ENCODE results near the gene TMEM255B. TPM values are rescaled to one million over a fixed set of nuclear protein-coding genes. Genes with fewer than 3 reads are reported as not detected.

Gene TMEM255B
- total and polyA plus RNA-seq, 9 donors = 1.9 to 9.2 (median 6.4) TPM

DNA sequence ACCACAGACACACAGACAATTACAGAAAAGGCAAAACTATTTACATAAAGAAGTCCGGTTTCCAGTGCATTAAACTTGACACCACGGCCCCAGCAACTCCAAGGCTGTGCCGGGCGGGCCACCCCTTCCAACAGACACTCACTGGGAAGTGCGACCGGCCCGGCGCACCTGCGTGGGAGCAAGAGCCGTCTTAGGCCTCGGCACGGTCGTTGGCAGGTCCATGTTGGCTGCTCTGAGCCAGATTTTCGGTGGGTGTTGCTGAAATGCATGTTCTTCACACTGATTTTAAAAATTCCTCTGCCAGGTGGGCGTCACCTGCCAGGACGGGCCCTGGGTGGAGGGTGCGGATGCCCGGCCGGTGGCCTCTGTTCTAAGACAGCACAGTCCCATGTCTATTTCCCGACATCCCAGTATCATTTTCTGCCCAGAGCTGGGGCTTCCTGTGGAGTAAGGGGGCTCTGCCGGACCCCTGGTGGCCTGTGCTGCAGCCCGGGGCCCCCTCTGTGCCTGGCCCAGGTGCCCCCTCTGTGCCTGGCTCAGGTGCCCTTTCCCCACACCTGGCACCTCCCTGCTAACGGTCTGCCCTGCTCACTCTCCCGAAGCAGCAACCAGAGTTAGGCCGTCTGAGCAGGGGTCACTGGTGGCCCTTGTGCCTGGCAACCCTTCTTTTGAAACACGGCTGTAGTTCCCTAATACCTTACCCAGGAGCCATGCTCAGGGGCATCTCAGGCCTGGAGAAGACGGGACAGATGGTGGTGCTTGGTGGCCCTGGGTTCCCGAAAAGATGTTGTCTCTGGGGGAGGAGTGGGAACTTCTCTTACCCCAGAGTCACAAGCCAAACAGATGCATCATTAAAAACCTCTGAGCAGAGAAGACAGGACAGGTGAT is 9.2 kb downstream of the TMEM255B start:
- Histone ChIP-seq H3K27ac (ENCODE audit: low read length) (no peak overlapping the region), H3K36me3 (ENCODE audit: control insufficient read depth, insufficient read depth, low read length) (no peaks in the 10 kb centered on the region), H3K4me1 (ENCODE audit: control insufficient read depth, insufficient read depth, low read length) (peaks cover 5% of the 10 kb centered on the region), H3K4me3 (ENCODE audit: low read length) (no peak overlapping the region), H3K27me3 (ENCODE audit: control insufficient read depth, insufficient read depth, low read length) (peaks cover 7% of the 10 kb centered on the region), H3K9me3 (replicated peaks; ENCODE audit: control insufficient read depth, low read depth, low read length) (no peaks in the 10 kb centered on the region)
- WGBS (ENCODE audit: insufficient coverage) = 76% methylated on average over 18 of the region's 28 CpGs
- no peak for DNase-seq

- no peak overlapping the region for H3K27ac ChIP-seq (ENCODE audit: low read length)
- peaks cover 6% of the 10 kb centered on the region for H3K27me3 ChIP-seq (ENCODE audit: control insufficient read depth, insufficient read depth, low read length)
- DNase-seq = no peak
- no peak overlapping the region for H3K4me3 ChIP-seq (ENCODE audit: low read length)
- WGBS (ENCODE audit: insufficient coverage) = 77% methylated on average over 4 of the region's 5 CpGs
- H3K9me3 ChIP-seq (replicated peaks; ENCODE audit: control insufficient read depth, low read depth, low read length) = no peaks in the 10 kb centered on the region
- H3K4me1 ChIP-seq (ENCODE audit: control insufficient read depth, insufficient read depth, low read length) = peaks cover 5% of the 10 kb centered on the region
- no peaks in the 10 kb centered on the region for H3K36me3 ChIP-seq (ENCODE audit: control insufficient read depth, insufficient read depth, low read length)
Observed at GRCh38 chr13:113769106-113769505, 10.1 kb downstream of the TMEM255B start.

DNA sequence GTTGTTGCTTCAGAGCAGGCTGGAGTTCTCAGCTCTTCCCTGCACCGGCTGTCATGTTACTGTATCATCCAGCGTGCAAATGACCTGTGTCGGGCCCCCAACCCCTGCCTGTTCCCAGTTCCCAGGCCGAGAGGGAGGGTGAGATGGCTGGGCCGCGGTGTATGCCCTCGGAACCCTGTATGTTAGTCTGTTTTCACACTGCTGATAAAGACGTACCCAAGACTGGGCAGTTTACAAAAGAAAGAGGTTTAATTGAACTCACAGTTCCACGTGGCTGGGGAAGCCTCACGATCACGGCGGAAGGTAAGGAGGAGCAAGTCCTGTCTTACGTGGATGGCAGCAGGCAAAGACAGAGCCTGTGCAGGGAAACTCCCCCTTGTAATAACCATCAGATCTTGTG is 10.9 kb downstream of the TMEM255B start:
- whole genome bisulfite sequencing (ENCODE audit: insufficient coverage) = 72% methylated on average over 12 of the region's 13 CpGs

GRCh38 chr13:113770441-113770840 is 11.4 kb downstream of the TMEM255B start:
- no peaks in the 10 kb centered on the region for H3K36me3 ChIP-seq (ENCODE audit: control insufficient read depth, insufficient read depth, low read length)
- no peak for DNase-seq

More for the DNA sequence above, 10.9 kb downstream of the TMEM255B start:
- Histone ChIP-seq H3K27me3 (ENCODE audit: control insufficient read depth, insufficient read depth, low read length) (peaks cover 3% of the 10 kb centered on the region), H3K36me3 (ENCODE audit: control insufficient read depth, insufficient read depth, low read length) (no peaks in the 10 kb centered on the region), H3K4me1 (ENCODE audit: control insufficient read depth, insufficient read depth, low read length) (peaks cover 4% of the 10 kb centered on the region), H3K27ac (ENCODE audit: low read length) (no peak overlapping the region), H3K9me3 (replicated peaks; ENCODE audit: control insufficient read depth, low read depth, low read length) (no peaks in the 10 kb centered on the region), H3K4me3 (ENCODE audit: low read length) (no peak overlapping the region)
- no peak for DNase-seq

GRCh38 chr13:113770937-113771336 is 11.9 kb downstream of the TMEM255B start:
- no peak for DNase-seq
- H3K27me3 ChIP-seq (ENCODE audit: control insufficient read depth, insufficient read depth, low read length) = peaks cover 2% of the 10 kb centered on the region
- no peak overlapping the region for H3K4me3 ChIP-seq (ENCODE audit: low read length)
- 100% methylated on average over 2 of the region's 5 CpGs for WGBS (ENCODE audit: insufficient coverage)
- no peak overlapping the region for H3K27ac ChIP-seq (ENCODE audit: low read length)
- no peaks in the 10 kb centered on the region for H3K4me1 ChIP-seq (ENCODE audit: control insufficient read depth, insufficient read depth, low read length)
- H3K9me3 ChIP-seq (replicated peaks; ENCODE audit: control insufficient read depth, low read depth, low read length) = no peaks in the 10 kb centered on the region
- no peaks in the 10 kb centered on the region for H3K36me3 ChIP-seq (ENCODE audit: control insufficient read depth, insufficient read depth, low read length)

More at GRCh38 chr13:113770441-113770840, 11.4 kb downstream of the TMEM255B start:
- Histone ChIP-seq H3K27me3 (ENCODE audit: control insufficient read depth, insufficient read depth, low read length) (peaks cover 2% of the 10 kb centered on the region), H3K4me3 (ENCODE audit: low read length) (no peak overlapping the region), H3K27ac (ENCODE audit: low read length) (no peak overlapping the region), H3K9me3 (replicated peaks; ENCODE audit: control insufficient read depth, low read depth, low read length) (no peaks in the 10 kb centered on the region), H3K4me1 (ENCODE audit: control insufficient read depth, insufficient read depth, low read length) (no peaks in the 10 kb centered on the region)
- 67% methylated on average over 3 of the region's 8 CpGs for WGBS (ENCODE audit: insufficient coverage)

- Histone ChIP-seq H3K4me1 (ENCODE audit: control insufficient read depth, insufficient read depth, low read length) (no peaks in the 10 kb centered on the region), H3K36me3 (ENCODE audit: control insufficient read depth, insufficient read depth, low read length) (no peaks in the 10 kb centered on the region), H3K9me3 (replicated peaks; ENCODE audit: control insufficient read depth, low read depth, low read length) (no peaks in the 10 kb centered on the region), H3K27me3 (ENCODE audit: control insufficient read depth, insufficient read depth, low read length) (no peaks in the 10 kb centered on the region), H3K27ac (ENCODE audit: low read length) (no peak overlapping the region), H3K4me3 (ENCODE audit: low read length) (no peak overlapping the region)
- no peak for DNase-seq
- WGBS (ENCODE audit: insufficient coverage) = no CpG with 5 or more reads among the region's 4 CpGs
Observed at GRCh38 chr13:113771709-113772331, 12.8 kb downstream of the TMEM255B start.

DNA sequence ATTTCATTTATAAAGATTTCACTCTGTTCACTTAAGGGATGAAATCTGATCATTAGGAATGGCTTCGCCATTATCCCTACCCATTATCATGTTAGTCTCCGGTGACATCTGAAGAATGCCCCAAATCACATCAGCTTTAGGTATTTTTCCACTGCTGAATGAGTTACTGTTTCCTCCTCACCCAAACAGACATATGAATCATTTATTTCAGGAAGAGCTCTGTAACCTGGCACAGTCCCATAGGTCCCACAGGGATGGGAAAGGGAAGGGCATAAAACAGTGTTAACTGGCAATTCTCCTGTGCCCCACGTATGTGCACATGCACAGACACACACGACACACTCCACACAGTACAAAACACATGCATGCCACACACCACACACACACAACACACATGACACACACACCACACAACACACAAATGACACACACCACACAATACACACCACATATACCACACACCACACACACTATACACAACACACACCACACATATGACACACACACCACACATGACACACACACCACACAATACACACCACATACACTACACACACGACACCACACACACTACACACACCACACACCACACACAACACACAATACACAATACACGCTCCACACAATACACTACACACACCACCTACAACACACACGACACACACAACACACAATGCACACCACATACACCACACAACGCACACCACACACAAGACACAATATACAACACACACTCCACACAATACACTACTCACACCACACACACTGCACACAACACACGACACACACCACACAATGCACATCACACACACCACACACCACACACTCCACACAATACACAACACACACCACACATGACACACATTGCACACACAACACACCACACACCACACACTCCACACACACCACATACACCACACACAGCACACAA is 15.4 kb downstream of the TMEM255B start:
- Histone ChIP-seq H3K4me3 (ENCODE audit: low read length) (no peak overlapping the region), H3K9me3 (replicated peaks; ENCODE audit: control insufficient read depth, low read depth, low read length) (no peaks in the 10 kb centered on the region), H3K36me3 (ENCODE audit: control insufficient read depth, insufficient read depth, low read length) (no peaks in the 10 kb centered on the region), H3K27ac (ENCODE audit: low read length) (no peak overlapping the region), H3K27me3 (ENCODE audit: control insufficient read depth, insufficient read depth, low read length) (peaks cover 9% of the 10 kb centered on the region), H3K4me1 (ENCODE audit: control insufficient read depth, insufficient read depth, low read length) (no peaks in the 10 kb centered on the region)
- 59% methylated on average over 7 of the region's 9 CpGs for WGBS (ENCODE audit: insufficient coverage)
- DNase-seq = peak; percentile 15

DNA sequence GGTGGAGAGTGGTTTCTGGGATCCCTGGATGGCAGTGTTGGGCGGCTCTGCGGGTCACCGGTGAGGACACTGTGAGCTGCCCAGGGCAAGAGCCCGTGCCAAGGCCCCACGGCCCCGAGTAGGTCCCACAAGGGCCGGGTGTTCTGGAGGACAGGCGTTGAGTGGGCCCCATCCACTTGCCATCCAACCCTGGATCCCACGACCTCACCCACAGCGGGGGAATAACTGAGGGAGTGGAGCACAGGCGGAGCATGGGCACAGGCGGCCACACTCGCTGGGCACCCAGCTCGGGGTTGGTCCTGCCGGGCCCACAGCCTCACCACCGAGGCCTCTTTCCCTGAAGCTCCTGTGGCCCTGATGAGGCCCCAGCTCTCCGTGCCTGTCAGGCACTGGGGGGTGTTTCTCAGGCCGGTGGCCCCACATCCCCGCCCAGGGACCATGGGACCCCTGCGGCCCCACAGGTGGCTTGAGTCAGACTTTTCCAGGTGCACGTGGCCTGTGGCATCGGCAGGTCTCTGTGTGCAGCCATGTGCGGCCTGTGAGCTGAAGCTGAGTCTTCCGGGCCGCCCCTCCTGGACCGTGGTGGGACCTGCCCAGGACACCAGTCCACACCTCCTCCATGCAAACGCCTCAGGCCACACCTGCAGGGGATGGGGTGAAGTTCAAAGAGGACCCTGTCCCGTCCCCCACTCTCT is 16.6 kb downstream of the TMEM255B start:
- H3K27me3 ChIP-seq (ENCODE audit: control insufficient read depth, insufficient read depth, low read length) = peaks cover 10% of the 10 kb centered on the region
- H3K4me1 ChIP-seq (ENCODE audit: control insufficient read depth, insufficient read depth, low read length) = no peaks in the 10 kb centered on the region
- no peak for DNase-seq
- WGBS (ENCODE audit: insufficient coverage) = 87% methylated on average over 21 of the region's 28 CpGs
- no peak overlapping the region for H3K27ac ChIP-seq (ENCODE audit: low read length)
- no peaks in the 10 kb centered on the region for H3K9me3 ChIP-seq (replicated peaks; ENCODE audit: control insufficient read depth, low read depth, low read length)
- no peak overlapping the region for H3K4me3 ChIP-seq (ENCODE audit: low read length)
- H3K36me3 ChIP-seq (ENCODE audit: control insufficient read depth, insufficient read depth, low read length) = no peaks in the 10 kb centered on the region

GRCh38 chr13:113776231-113777125 is 17.5 kb downstream of the TMEM255B start:
- no peaks in the 10 kb centered on the region for H3K4me1 ChIP-seq (ENCODE audit: control insufficient read depth, insufficient read depth, low read length)
- H3K4me3 ChIP-seq (ENCODE audit: low read length) = no peak overlapping the region
- no peaks in the 10 kb centered on the region for H3K9me3 ChIP-seq (replicated peaks; ENCODE audit: control insufficient read depth, low read depth, low read length)
- DNase-seq = peak; percentile 19
- H3K27me3 ChIP-seq (ENCODE audit: control insufficient read depth, insufficient read depth, low read length) = peaks cover 10% of the 10 kb centered on the region
- H3K27ac ChIP-seq (ENCODE audit: low read length) = no peak overlapping the region
- 66% methylated on average over 35 of the region's 35 CpGs for WGBS (ENCODE audit: insufficient coverage)
- no peaks in the 10 kb centered on the region for H3K36me3 ChIP-seq (ENCODE audit: control insufficient read depth, insufficient read depth, low read length)
